Retinal pigment epithelial cell (primary cell): ENCODE data around the gene CSN1S1.
"Not testable (repeated sequence)": the region's sequence is repeated elsewhere in the genome, so short reads cannot be mapped to it uniquely, and the experiment has no call there.

ENCODE experiments used
- DNase-seq: peaks from one replicate; pipeline ENCODE4 v3.0.0-alpha.2; 2010; ENCODE audit warnings: low read depth
- H3K4me3 ChIP-seq: 2 replicates; pipeline ENCODE4 v1.5.1; 2011; ENCODE audit warnings: mild to moderate bottlenecking, low read length, control low read depth, moderate library complexity
- CTCF ChIP-seq: conservative IDR thresholded peaks from 2 replicates; pipeline ENCODE4 v1.5.1; 2011; ENCODE audit warnings: low read depth, low read length, control low read depth, inconsistent platforms

Gene CSN1S1

GRCh38 chr4:69907151-69907550, 23.7 kb upstream of the CSN1S1 start:
- DNase-seq, result no peak
- TF ChIP-seq CTCF, result no peak
- no peak overlapping the region for H3K4me3 ChIP-seq

- H3K4me3 ChIP-seq, result no peak overlapping the region
- no peak for DNase-seq
- no peak for TF ChIP-seq CTCF
Measured at GRCh38 chr4:69909195-69909594, 21.7 kb upstream of the CSN1S1 start.

GRCh38 chr4:69910016-69910782, 20.7 kb upstream of the CSN1S1 start:
- no peak for TF ChIP-seq CTCF
- DNase-seq, result no peak
- H3K4me3 ChIP-seq, result no peak overlapping the region

- no peak for TF ChIP-seq CTCF
- DNase-seq, result no peak
- no peak overlapping the region for H3K4me3 ChIP-seq
Measured at GRCh38 chr4:69920874-69921273, 10.0 kb upstream of the CSN1S1 start.

GRCh38 chr4:69923782-69924410, 7.0 kb upstream of the CSN1S1 start:
- H3K4me3 ChIP-seq, DNase-seq: not testable (repeated sequence)

- no peak for TF ChIP-seq CTCF
- H3K4me3 ChIP-seq, result no peak overlapping the region
- no peak for DNase-seq
Measured at GRCh38 chr4:69934150-69934549, 3.3 kb downstream of the CSN1S1 start.

GRCh38 chr4:69936566-69936965, 5.7 kb downstream of the CSN1S1 start:
- DNase-seq, result no peak
- TF ChIP-seq CTCF, result no peak
- H3K4me3 ChIP-seq, result no peak overlapping the region
